ENCODE results near the gene ALOX5. TPM values are rescaled to one million over a fixed set of nuclear protein-coding genes. Genes with fewer than 3 reads are reported as not detected.
A peak's percentile ranks its signal among the peaks of the same experiment; 100 is the strongest.

Gene ALOX5
- total and polyA plus RNA-seq, 2 experiments from 2014 or later = 3.7 to 5.4 TPM

DNA sequence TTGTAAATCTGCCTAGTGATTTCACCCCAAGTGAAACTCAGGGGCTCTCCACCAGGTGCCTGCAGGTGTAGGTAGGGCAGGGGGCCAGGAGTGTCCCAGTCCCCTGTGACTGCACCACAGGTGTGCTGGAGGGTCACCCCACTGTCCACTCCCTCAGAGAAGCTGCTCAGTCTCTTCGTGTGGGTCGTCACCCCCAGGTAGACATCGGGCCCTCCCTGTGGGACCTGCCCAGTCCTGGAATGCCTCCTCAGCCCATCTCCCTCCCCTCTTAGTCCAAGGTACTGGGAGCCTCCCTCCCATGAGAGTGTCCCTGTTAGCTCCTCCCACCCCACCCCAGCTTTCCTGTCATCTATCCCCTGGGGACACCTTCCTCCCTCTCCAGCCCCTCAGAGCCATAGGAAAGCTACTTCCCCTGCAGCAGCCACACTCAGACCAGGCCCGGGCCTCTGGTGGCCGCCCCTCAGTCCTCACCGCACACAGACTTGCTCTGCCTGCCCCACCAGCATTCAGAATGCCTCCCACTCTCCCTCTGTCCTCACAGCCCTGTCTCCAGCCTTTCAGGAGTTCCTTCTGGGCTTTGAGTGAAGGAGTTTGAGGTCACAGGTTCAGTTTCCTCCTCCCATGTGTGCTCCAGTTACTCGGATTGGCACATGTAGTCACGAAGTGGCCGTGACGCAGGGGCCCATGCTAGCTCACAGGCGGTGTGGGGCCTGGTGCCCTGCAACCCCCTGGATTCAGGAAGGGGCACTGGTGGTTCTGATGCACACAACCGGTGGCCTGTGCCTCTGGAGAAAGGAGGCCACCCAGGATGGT lies 5.1 kb downstream of the ALOX5 start:
- TF ChIP-seq EZH2phosphoT487 (IDR thresholded peaks at IDR 0.05; ENCODE audit: unreplicated experiment) = no peak
- no peak for TF ChIP-seq ZNF331 (CRISPR knock-in tag; IDR thresholded peaks at IDR 0.05; ENCODE audit: low read depth)
- no peak for TF ChIP-seq NANOG (IDR thresholded peaks at IDR 0.05; ENCODE audit: borderline replicate concordance)
- no peak for TF ChIP-seq EZH2 (IDR thresholded peaks at IDR 0.05; ENCODE audit: low read depth, unreplicated experiment)
- TF ChIP-seq, protein P1, sequence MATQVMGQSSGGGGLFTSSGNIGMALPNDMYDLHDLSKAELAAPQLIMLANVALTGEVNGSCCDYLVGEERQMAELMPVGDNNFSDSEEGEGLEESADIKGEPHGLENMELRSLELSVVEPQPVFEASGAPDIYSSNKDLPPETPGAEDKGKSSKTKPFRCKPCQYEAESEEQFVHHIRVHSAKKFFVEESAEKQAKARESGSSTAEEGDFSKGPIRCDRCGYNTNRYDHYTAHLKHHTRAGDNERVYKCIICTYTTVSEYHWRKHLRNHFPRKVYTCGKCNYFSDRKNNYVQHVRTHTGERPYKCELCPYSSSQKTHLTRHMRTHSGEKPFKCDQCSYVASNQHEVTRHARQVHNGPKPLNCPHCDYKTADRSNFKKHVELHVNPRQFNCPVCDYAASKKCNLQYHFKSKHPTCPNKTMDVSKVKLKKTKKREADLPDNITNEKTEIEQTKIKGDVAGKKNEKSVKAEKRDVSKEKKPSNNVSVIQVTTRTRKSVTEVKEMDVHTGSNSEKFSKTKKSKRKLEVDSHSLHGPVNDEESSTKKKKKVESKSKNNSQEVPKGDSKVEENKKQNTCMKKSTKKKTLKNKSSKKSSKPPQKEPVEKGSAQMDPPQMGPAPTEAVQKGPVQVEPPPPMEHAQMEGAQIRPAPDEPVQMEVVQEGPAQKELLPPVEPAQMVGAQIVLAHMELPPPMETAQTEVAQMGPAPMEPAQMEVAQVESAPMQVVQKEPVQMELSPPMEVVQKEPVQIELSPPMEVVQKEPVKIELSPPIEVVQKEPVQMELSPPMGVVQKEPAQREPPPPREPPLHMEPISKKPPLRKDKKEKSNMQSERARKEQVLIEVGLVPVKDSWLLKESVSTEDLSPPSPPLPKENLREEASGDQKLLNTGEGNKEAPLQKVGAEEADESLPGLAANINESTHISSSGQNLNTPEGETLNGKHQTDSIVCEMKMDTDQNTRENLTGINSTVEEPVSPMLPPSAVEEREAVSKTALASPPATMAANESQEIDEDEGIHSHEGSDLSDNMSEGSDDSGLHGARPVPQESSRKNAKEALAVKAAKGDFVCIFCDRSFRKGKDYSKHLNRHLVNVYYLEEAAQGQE (IDR thresholded peaks at IDR 0.05; ENCODE audit: unreplicated experiment) = no peak
- TF ChIP-seq, protein P2, sequence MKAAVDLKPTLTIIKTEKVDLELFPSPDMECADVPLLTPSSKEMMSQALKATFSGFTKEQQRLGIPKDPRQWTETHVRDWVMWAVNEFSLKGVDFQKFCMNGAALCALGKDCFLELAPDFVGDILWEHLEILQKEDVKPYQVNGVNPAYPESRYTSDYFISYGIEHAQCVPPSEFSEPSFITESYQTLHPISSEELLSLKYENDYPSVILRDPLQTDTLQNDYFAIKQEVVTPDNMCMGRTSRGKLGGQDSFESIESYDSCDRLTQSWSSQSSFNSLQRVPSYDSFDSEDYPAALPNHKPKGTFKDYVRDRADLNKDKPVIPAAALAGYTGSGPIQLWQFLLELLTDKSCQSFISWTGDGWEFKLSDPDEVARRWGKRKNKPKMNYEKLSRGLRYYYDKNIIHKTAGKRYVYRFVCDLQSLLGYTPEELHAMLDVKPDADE (IDR thresholded peaks at IDR 0.05) = no peak
- TF ChIP-seq POLR2AphosphoS5 (IDR thresholded peaks at IDR 0.05; ENCODE audit: low read depth) = no peak
- no peak for TF ChIP-seq ZNF114 (CRISPR knock-in tag; IDR thresholded peaks at IDR 0.05)
- TF ChIP-seq STAT1 (IDR thresholded peaks at IDR 0.05; ENCODE audit: unreplicated experiment) = no peak
- no peak for TF ChIP-seq JUNB (IDR thresholded peaks at IDR 0.05; ENCODE audit: unreplicated experiment)
- TF ChIP-seq CREB1 (CRISPR knock-in tag; IDR thresholded peaks at IDR 0.05; ENCODE audit: low read depth) = no peak
- TF ChIP-seq, protein P3, sequence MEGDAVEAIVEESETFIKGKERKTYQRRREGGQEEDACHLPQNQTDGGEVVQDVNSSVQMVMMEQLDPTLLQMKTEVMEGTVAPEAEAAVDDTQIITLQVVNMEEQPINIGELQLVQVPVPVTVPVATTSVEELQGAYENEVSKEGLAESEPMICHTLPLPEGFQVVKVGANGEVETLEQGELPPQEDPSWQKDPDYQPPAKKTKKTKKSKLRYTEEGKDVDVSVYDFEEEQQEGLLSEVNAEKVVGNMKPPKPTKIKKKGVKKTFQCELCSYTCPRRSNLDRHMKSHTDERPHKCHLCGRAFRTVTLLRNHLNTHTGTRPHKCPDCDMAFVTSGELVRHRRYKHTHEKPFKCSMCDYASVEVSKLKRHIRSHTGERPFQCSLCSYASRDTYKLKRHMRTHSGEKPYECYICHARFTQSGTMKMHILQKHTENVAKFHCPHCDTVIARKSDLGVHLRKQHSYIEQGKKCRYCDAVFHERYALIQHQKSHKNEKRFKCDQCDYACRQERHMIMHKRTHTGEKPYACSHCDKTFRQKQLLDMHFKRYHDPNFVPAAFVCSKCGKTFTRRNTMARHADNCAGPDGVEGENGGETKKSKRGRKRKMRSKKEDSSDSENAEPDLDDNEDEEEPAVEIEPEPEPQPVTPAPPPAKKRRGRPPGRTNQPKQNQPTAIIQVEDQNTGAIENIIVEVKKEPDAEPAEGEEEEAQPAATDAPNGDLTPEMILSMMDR (conservative IDR thresholded peaks at IDR 0.05; ENCODE audit: low read depth in 2 of 2) = no peak
- TF ChIP-seq, protein P4, sequence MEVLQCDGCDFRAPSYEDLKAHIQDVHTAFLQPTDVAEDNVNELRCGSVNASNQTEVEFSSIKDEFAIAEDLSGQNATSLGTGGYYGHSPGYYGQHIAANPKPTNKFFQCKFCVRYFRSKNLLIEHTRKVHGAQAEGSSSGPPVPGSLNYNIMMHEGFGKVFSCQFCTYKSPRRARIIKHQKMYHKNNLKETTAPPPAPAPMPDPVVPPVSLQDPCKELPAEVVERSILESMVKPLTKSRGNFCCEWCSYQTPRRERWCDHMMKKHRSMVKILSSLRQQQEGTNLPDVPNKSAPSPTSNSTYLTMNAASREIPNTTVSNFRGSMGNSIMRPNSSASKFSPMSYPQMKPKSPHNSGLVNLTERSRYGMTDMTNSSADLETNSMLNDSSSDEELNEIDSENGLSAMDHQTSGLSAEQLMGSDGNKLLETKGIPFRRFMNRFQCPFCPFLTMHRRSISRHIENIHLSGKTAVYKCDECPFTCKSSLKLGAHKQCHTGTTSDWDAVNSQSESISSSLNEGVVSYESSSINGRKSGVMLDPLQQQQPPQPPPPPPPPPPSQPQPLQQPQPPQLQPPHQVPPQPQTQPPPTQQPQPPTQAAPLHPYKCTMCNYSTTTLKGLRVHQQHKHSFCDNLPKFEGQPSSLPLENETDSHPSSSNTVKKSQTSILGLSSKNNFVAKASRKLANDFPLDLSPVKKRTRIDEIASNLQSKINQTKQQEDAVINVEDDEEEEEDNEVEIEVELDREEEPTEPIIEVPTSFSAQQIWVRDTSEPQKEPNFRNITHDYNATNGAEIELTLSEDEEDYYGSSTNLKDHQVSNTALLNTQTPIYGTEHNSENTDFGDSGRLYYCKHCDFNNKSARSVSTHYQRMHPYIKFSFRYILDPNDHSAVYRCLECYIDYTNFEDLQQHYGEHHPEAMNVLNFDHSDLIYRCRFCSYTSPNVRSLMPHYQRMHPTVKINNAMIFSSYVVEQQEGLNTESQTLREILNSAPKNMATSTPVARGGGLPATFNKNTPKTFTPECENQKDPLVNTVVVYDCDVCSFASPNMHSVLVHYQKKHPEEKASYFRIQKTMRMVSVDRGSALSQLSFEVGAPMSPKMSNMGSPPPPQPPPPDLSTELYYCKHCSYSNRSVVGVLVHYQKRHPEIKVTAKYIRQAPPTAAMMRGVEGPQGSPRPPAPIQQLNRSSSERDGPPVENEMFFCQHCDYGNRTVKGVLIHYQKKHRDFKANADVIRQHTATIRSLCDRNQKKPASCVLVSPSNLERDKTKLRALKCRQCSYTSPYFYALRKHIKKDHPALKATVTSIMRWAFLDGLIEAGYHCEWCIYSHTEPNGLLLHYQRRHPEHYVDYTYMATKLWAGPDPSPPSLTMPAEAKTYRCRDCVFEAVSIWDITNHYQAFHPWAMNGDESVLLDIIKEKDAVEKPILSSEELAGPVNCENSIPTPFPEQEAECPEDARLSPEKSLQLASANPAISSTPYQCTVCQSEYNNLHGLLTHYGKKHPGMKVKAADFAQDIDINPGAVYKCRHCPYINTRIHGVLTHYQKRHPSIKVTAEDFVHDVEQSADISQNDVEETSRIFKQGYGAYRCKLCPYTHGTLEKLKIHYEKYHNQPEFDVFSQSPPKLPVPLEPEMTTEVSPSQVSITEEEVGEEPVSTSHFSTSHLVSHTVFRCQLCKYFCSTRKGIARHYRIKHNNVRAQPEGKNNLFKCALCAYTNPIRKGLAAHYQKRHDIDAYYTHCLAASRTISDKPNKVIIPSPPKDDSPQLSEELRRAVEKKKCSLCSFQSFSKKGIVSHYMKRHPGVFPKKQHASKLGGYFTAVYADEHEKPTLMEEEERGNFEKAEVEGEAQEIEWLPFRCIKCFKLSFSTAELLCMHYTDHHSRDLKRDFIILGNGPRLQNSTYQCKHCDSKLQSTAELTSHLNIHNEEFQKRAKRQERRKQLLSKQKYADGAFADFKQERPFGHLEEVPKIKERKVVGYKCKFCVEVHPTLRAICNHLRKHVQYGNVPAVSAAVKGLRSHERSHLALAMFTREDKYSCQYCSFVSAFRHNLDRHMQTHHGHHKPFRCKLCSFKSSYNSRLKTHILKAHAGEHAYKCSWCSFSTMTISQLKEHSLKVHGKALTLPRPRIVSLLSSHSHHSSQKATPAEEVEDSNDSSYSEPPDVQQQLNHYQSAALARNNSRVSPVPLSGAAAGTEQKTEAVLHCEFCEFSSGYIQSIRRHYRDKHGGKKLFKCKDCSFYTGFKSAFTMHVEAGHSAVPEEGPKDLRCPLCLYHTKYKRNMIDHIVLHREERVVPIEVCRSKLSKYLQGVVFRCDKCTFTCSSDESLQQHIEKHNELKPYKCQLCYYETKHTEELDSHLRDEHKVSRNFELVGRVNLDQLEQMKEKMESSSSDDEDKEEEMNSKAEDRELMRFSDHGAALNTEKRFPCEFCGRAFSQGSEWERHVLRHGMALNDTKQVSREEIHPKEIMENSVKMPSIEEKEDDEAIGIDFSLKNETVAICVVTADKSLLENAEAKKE (CRISPR knock-in tag; IDR thresholded peaks at IDR 0.05) = no peak
- no peaks in the 10 kb centered on the region for H3K4me1 ChIP-seq (ENCODE audit: insufficient read depth)
- no peaks in the 10 kb centered on the region for H3F3A ChIP-seq (replicated peaks; ENCODE audit: low read depth)
- no peaks in the 10 kb centered on the region for H3K9me3 Mint-ChIP-seq
- H2AFZ ChIP-seq = no peak overlapping the region
- no peaks in the 10 kb centered on the region for H3K36me3 Mint-ChIP-seq (ENCODE audit: low read depth)
- H3K4me1 Mint-ChIP-seq = peaks cover 23% of the 10 kb centered on the region
- H3K27me3 Mint-ChIP-seq (ENCODE audit: insufficient read depth, low read depth, poor library complexity) = peaks cover 14% of the 10 kb centered on the region
- DNase-seq (ENCODE audit: low spot score) = no peak
- no peaks in the 10 kb centered on the region for H3K9me2 ChIP-seq (ENCODE audit: insufficient read depth)
- no peak overlapping the region for H3K4me2 ChIP-seq
- H3K27ac Mint-ChIP-seq = peak overlapping the region; percentile 84; the same call in 1 of the 2 replicates
- H4K20me1 ChIP-seq (replicated peaks; ENCODE audit: insufficient read depth) = no peaks in the 10 kb centered on the region
- H3K36me3 ChIP-seq (ENCODE audit: insufficient read depth) = no peaks in the 10 kb centered on the region
- H3K27me3 ChIP-seq (ENCODE audit: insufficient read depth) = peaks cover 19% of the 10 kb centered on the region
- no peak overlapping the region for H3K4me3 ChIP-seq
- no peaks in the 10 kb centered on the region for H3K79me2 ChIP-seq (replicated peaks; ENCODE audit: insufficient read depth)
- no peak overlapping the region for H3K4me3 Mint-ChIP-seq
- no peak overlapping the region for H3K27ac ChIP-seq (ENCODE audit: low read depth)
- no peak for ATAC-seq

Measured in GM23338 (cell line).